Heart right ventricle (tissue), 16 donors: ENCODE measurements around the gene PXDN. TPM values are rescaled to one million over a fixed set of nuclear protein-coding genes. Genes with fewer than 3 reads are reported as not detected.

Experiments used
- ATAC-seq, 8 donors: fragments of 200-7000 bp; cut with Tn5 transposase; one replicate each; pipeline ENCODE4 v1.9.1; 2020; ENCODE audit warnings: mild to moderate bottlenecking in 8 of 8, moderate library complexity in 8 of 8, moderate number of reproducible peaks in 1 of 8
- DNase-seq, 2 donors: peaks; one replicate each; pipeline ENCODE4 v3.0.0-alpha.2; 2020
- H3K27ac ChIP-seq, 10 donors: fragments of 200-600 bp; sonication (generic) in 2 of 10; one replicate each; pipeline versions ENCODE4 v1.5.0 to v1.8.0; 2020 to 2022; ENCODE audit warnings: mild to moderate bottlenecking in 3 of 10
- H3K27me3 ChIP-seq, 7 donors: fragments of 200-600 bp; one replicate each; pipeline ENCODE4 v1.8.0; 2021 to 2022; ENCODE audit warnings: mild to moderate bottlenecking in 2 of 7
- H3K36me3 ChIP-seq, 9 donors: fragments of 200-600 bp; sonication (generic) in 1 of 9; one replicate each; pipeline versions ENCODE4 v1.5.0 to v1.8.0; 2020 to 2022; ENCODE audit warnings: mild to moderate bottlenecking in 2 of 9
- H3K4me1 ChIP-seq, 9 donors: fragments of 200-600 bp; sonication (generic) in 1 of 9; one replicate each; pipeline versions ENCODE4 v1.5.0 to v1.8.0; 2020 to 2022; ENCODE audit warnings: mild to moderate bottlenecking in 4 of 9
- H3K4me3 ChIP-seq, 10 donors: fragments of 200-600 bp; sonication (generic) in 2 of 10; one replicate each; pipeline versions ENCODE4 v1.5.0 to v1.8.0; 2020 to 2022; ENCODE audit warnings: mild to moderate bottlenecking in 7 of 10, moderate library complexity in 2 of 10
- H3K9me3 ChIP-seq, 11 donors: fragments of 200-600 bp in 10 of 11; sonication (generic) in 2 of 11; one replicate each; pipeline versions ENCODE4 v1.5.0 to v1.8.0; 2013 to 2022; ENCODE audit warnings: mild to moderate bottlenecking in 2 of 11, control low read depth in 1 of 11, moderate library complexity in 1 of 11
- WGBS, 2 donors: extraction: QIAGEN DNeasy Blood & Tissue Kit; methylation state at CpG; one replicate each; pipeline ENCODE4 v1.1.7; 2013; ENCODE audit warnings: inconsistent platforms in 1 of 2; 5-methylcytosine and 5-hydroxymethylcytosine counted together
- intact Hi-C, 10 donors: fragments of 100-400 bp; cut with DNase I; formaldehyde crosslinking; loops; one replicate each; pipeline versions ENCODE4 v1.11.1 to v1.14.2; 2022
- polyA plus RNA-seq, 2 donors: library from polyadenylated mRNA; stranded (reverse); fragments of 200-250 nt; gene quantifications; one replicate each; pipeline ENCODE4 v1.2.3, GENCODE V29; 2013
- total RNA-seq, 10 donors: library from RNA; stranded (reverse); fragmentation: NEBNext Ultra II Directional in 3 of 10; extraction: Animal tissue kit (Norgen Biotek cat#: 25700) in 3 of 10; gene quantifications; one replicate each; pipeline versions ENCODE4 v1.2.1 to v1.2.4, GENCODE V29; 2021 to 2023
- TF ChIP-seq, protein P1 (sequence below), 9 donors: fragments of 200-600 bp; sonication (generic) in 2 of 9; IDR thresholded peaks; one replicate each; pipeline versions ENCODE4 v1.5.0 to v1.8.0; 2021 to 2022; ENCODE audit warnings: antibody characterized with exemption in 9 of 9, mild to moderate bottlenecking in 5 of 9, moderate library complexity in 1 of 9
- donor health status: Arrhythmogenic right ventricular cardiomyopathy.
- donor health status: ischemic (EF 13 %, LVEDD 7.1; RV severe dilation, severe dysfunction).
- donor health status: healthy with polysubstance abuse.
- donor health status: DM: no; HTN: yes; CAD: no.
- donor health status: DM: no; HTN: no; CAD: no.
- donor health status: ischemic (EF 25% LVEDD 6.9; RV normal size, moderate dysfunction).
- donor health status: ischemic (EF 25% LVEDD 5.7; RV mildly dilated, moderate dysfunction).
- donor health status: healthy.
- donor health status: DM: yes; HTN: yes; CAD: no.
- donor health status: Ischemic cardiomyopathy.
- donor health status: ischemic (EF 35%, LVEDD 5.7; RV mildly dilated, moderate dysfunction).
- donor health status: nonischemic (EF 11% LVEDD 7.7; RV severe dilation, severe dysfunction).
- donor health status: DM: yes; HTN: yes; CAD: no.
- donor health status: PGD.
- donor health status: ischemic (EF 29% LVEDD 5.4; RV normal size, mild dysfunction).
- donor health status: nonischemic (EF 23%, LVEDD 6.1; RV moderate dilation, normal function).

Gene PXDN
- total and polyA plus RNA-seq, 12 donors, result 7.8 to 65.0 (median 18.9) TPM

GRCh38 chr2:1652034-1652790 is 92.1 kb downstream of the PXDN start:
- WGBS, 2 donors, result 43 to 51% methylated on average over 9 of the region's 9 CpGs
- Histone ChIP-seq H3K9me3 (no peaks in the 10 kb centered on the region), H3K4me1 (peaks cover 8 to 50% (median 26%) of the 10 kb centered on the region in 9 donors), H3K36me3 (peaks cover 0 to 56% (median 14%) of the 10 kb centered on the region in 9 donors), H3K27ac (peak overlapping the region in 9 of 10 donors; percentile 16 to 88 (median 60)), H3K27me3 (peaks cover 0 to 9% (median 0%) of the 10 kb centered on the region in 7 donors), H3K4me3 (no peak overlapping the region)
- intact Hi-C loops, result loop anchor here in 6 of 10 donors (2.0 to 10.0 kb wide), 4 partner anchors 60 to 95 kb away; partner anchors contain the start of gene PXDN (in 3 of the 6)
- ATAC-seq (peak in 4 of 8 donors; percentile 29 to 53 (median 34)), DNase-seq (no peak)
- TF ChIP-seq, protein P1, sequence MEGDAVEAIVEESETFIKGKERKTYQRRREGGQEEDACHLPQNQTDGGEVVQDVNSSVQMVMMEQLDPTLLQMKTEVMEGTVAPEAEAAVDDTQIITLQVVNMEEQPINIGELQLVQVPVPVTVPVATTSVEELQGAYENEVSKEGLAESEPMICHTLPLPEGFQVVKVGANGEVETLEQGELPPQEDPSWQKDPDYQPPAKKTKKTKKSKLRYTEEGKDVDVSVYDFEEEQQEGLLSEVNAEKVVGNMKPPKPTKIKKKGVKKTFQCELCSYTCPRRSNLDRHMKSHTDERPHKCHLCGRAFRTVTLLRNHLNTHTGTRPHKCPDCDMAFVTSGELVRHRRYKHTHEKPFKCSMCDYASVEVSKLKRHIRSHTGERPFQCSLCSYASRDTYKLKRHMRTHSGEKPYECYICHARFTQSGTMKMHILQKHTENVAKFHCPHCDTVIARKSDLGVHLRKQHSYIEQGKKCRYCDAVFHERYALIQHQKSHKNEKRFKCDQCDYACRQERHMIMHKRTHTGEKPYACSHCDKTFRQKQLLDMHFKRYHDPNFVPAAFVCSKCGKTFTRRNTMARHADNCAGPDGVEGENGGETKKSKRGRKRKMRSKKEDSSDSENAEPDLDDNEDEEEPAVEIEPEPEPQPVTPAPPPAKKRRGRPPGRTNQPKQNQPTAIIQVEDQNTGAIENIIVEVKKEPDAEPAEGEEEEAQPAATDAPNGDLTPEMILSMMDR (IDR thresholded peaks at IDR 0.05), result peak in 2 of 9 donors; percentile 5

DNA sequence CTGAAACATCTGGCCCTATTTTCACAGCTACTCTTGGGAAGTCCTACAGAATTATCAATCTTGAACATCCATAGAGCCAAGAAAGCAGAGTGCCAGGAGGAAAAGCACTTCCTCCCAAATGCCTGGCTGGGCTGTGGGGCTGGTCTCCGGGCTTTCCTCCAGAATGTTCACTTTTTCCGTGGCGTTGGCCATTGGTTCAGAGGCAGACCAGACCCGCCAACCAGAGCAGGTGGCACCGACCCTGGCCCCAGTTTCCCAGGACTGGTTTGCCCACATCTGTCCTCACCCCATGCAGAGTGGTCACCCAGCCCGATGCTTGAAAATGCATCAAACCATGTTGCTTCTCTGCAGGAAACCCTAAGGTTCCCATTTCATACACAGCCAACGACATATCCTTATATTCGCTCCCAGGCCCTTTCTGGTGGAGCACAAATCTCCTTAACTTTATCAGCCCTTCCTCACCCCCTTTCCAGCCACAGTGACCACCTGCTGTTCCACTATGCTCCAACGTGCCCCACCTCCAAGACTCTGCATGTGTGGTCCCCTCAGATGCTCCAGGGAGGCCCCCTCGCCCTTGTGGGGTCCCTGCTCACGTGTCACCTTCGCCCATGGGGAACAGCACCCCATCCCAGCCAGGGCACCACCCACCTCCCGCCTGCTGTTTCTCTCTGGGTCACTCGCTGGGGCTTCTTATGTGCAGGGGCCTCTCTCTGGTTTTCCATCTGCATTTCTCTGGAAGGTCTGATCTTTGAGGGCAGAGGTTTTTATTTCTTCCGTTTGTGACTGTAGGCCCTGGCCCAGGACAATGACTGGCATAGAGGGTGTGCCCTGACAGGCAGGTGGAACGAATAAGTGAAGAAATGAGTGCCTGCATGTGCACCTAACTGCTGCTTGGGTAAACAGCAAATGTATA is 92.9 kb downstream of the PXDN start:
- intact Hi-C loops, result loop anchor here in 6 of 10 donors (2.0 to 10.0 kb wide), 4 partner anchors 59 to 96 kb away; partner anchors contain the start of gene PXDN (in 3 of the 6)
- H3K36me3 ChIP-seq, result peaks cover 0 to 63% (median 15%) of the 10 kb centered on the region in 9 donors
- peaks cover 0 to under 1% (median 0%) of the 10 kb centered on the region in 7 donors for H3K27me3 ChIP-seq
- TF ChIP-seq, protein P1 (IDR thresholded peaks at IDR 0.05), result no peak
- no peak overlapping the region for H3K4me3 ChIP-seq
- peak overlapping the region in 8 of 10 donors; percentile 22 to 88 (median 53) for H3K27ac ChIP-seq
- ATAC-seq (peak in 1 of 8 donors; percentile 12), DNase-seq (no peak)
- no peaks in the 10 kb centered on the region for H3K9me3 ChIP-seq
- peaks cover 8 to 56% (median 26%) of the 10 kb centered on the region in 9 donors for H3K4me1 ChIP-seq
- WGBS, 2 donors, result 76 to 81% methylated on average over 16 of the region's 16 CpGs

DNA sequence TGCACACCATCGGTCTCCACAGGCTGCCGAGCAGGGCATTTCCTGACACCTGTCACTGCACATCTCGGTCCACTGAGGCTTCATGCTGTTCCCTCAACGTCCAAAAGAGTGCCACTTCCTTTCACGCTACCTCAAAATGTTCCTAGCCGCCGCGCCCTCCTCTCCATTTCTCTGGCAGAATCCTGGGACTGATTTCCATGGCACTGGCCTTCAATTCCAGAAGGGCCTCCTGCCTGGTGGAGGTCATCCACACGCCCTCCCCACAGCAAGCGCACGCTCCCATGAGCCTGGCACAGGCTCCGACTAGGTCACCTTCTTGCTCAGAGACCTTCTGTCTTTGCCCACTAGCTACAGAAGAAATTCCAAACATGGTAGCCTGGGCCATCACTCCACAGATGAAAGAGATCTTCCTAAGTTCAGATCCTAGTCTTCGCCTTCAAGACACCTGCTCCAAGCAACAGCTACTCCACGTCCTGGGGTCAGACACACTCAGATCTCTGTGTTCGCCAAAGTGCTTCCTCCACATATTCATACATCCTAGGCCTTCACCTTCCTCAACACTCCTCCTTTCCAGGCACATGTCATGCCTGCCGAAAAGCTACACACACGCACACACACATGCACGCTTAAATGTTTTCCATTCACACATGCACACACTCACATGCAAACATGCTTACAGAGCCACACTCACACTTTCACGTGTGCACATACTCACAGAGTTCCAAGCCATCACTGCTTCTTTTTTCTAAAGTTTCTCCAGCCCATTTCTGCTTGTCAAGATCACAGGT is 94.0 kb downstream of the PXDN start:
- Histone ChIP-seq H3K27me3 (no peaks in the 10 kb centered on the region), H3K36me3 (peaks cover 0 to 70% (median 15%) of the 10 kb centered on the region in 9 donors), H3K9me3 (no peaks in the 10 kb centered on the region), H3K4me3 (no peak overlapping the region), H3K27ac (peak overlapping the region in 5 of 10 donors; percentile 22 to 88 (median 60)), H3K4me1 (peaks cover 8 to 65% (median 26%) of the 10 kb centered on the region in 9 donors)
- TF ChIP-seq, protein P1 (IDR thresholded peaks at IDR 0.05), result no peak
- DNase-seq (no peak), ATAC-seq (no peak)
- 88% methylated on average over 19 of the region's 19 CpGs for WGBS, 2 donors
- intact Hi-C loops, result loop anchor here in 5 of 10 donors (5.0 to 10.0 kb wide), 3 partner anchors 58 to 97 kb away; partner anchors contain the start of gene PXDN (in 2 of the 5)
